H1 (cell line): ENCODE measurements around the gene GOLGA1. TPM values are rescaled to one million over a fixed set of nuclear protein-coding genes. Genes with fewer than 3 reads are reported as not detected.

Experiments
- BACH1 ChIP-seq: IDR thresholded peaks from 2 replicates; pipeline ENCODE4 v1.6.1; 2012; ENCODE audit warnings: low read length, improper control_type of control experiment
- CBX5 ChIP-seq: fragments of 300-800, 300-1000 bp; sonication (generic); IDR thresholded peaks from 2 replicates; pipeline ENCODE4 v1.7.1; 2016; ENCODE audit warnings: antibody characterized with exemption, low read length, low read depth
- E2F6 ChIP-seq: IDR thresholded peaks from 2 replicates; pipeline ENCODE4 v1.6.1; 2012; ENCODE audit warnings: inconsistent platforms
- KDM4A ChIP-seq: IDR thresholded peaks from one replicate; pipeline ENCODE4 v1.7.1; 2012; ENCODE audit warnings: low read depth, mild to moderate bottlenecking, moderate library complexity, low read length, inconsistent platforms; ENCODE audit not compliant: severe bottlenecking
- POU5F1 ChIP-seq: IDR thresholded peaks from 2 replicates; pipeline ENCODE4 v1.6.1; 2011; ENCODE audit warnings: low read depth, mild to moderate bottlenecking, low read length, moderate library complexity
- RNF2 ChIP-seq: fragments of 200-900, 300-1000 bp; sonication (generic); IDR thresholded peaks from 2 replicates; pipeline ENCODE4 v1.7.1; 2016; ENCODE audit warnings: borderline replicate concordance, low read depth, mild to moderate bottlenecking, antibody characterized with exemption, low read length; ENCODE audit not compliant: poor library complexity, severe bottlenecking; ENCODE audit errors: missing control alignments
- SIN3A ChIP-seq, 2 experiments: IDR thresholded peaks in 1 of 2; conservative IDR thresholded peaks in 1 of 2; 2 replicates each; pipeline ENCODE4 v1.6.1; 2011 to 2012; ENCODE audit warnings: low read length in 2 of 2, improper control_type of control experiment in 1 of 2, low read depth in 1 of 2, mild to moderate bottlenecking in 1 of 2
- ZNF274 ChIP-seq: IDR thresholded peaks from 2 replicates; pipeline ENCODE4 v1.7.0; 2012; ENCODE audit warnings: low read length, borderline replicate concordance; ENCODE audit errors: extremely low read depth
- polyA plus RNA-seq, 7 experiments: library from polyadenylated mRNA; depleted of rRNA in 3 of 7; stranded (reverse) in 5 of 7; unstranded in 2 of 7; fragments of >200 nt in 5 of 7; fragments of 200-250 nt in 2 of 7; gene quantifications; 1 replicate in 5 of 7; 2 replicates in 1 of 7; 4 replicates in 1 of 7; pipeline versions ENCODE4 v1.2.1 to v1.2.3, GENCODE V29; 2011 to 2013; ENCODE audit warnings: missing spikeins in 2 of 7, mixed read lengths in 2 of 7
- total RNA-seq: library from RNA; stranded (reverse); fragmentation: NEBNext Ultra II Directional; extraction: Animal tissue kit (Norgen Biotek cat#: 25700); gene quantifications from 2 replicates; pipeline ENCODE4 v1.2.1, GENCODE V29; 2021

Gene GOLGA1
- total and polyA plus RNA-seq, 2 of the 8 experiments (the other 6 are each of a cell fraction or from before 2014, with no cell fraction given): 4.8 to 6.5 TPM

DNA sequence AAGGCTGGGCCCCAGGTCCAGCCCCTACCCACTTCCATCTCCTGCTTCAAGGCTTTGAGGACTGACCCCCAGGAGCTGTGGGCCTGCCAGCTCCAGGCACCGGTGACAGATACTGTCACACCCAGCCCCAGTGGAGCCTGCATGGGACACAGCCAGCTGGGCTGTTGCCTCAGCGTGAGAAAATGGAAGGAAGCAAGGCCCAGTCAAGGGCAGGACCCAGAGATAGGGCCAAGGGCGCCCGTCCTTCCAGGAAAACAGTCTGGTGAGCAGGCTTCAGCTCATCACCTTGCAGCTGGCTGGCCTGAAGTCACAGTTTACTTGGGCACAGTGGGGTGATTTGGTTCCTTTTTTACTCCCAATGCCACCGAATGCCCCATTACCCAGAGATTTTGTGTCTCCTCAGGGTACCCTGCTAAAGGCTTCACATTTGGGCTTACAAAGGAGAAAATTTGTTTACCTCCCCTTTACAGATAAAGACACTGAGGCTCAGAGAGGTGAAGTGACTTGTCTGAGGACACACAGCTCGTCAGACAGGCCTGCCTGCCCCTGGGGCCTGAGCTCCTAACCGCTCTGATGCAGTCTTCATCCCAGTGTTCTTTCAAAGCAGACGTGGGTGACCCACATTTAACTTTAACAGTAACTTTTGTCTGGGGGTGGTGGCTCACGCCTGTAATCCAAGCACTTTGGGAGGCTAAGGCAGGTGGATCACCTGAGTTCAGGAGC lies 109.1 kb downstream of the GOLGA1 start (continued):
- TF ChIP-seq RNF2 (no peak), SIN3A (conservative IDR thresholded peaks at IDR 0.05 in 1 of 2, IDR thresholded peaks at IDR 0.05 in 1 of 2; ENCODE audit: low read depth in 1 of 2, low read length in 2 of 2) (no peak), CBX5 (no peak), KDM4A (no peak), ZNF274 (no peak), BACH1 (no peak), E2F6 (no peak), POU5F1 (no peak)
